ENCODE measurements around the gene USP11.
A peak's percentile ranks its signal among the peaks of the same experiment; 100 is the strongest.

Gene USP11

DNA sequence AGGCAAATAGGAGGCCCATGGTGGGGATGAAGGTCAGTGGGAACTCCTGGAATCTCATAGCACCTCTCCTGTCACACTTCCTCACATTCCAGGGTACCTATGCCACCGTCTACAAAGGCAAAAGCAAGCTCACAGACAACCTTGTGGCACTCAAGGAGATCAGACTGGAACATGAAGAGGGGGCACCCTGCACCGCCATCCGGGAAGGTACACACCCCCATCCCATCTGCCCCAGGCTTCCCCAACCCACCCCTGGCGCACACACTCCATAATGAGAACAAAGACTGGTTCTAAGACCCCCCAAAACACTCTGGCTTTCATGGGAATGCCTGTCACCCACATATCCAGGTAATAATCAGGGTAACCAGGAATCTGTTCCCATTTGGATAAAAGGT is 7.9 kb upstream of the USP11 start:
- no peak for DNase-seq (ENCODE audit: low spot score)

DNA sequence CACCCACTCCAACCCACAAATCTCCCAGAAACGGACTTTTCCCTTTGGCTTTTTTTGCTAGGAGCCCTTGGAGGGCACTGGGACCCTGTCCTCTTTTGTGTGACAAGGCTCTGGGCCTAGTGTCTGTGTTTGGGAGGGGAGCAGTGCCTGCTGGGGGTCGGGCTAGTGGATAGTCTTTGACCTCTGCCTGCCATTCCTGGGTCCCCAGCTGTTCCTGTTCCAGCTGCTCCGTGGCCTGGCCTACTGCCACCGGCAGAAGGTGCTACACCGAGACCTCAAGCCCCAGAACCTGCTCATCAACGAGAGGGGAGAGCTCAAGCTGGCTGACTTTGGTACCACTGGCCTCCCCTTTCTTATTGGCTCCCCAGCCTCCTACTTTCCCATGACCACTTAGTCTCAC is 6.7 kb upstream of the USP11 start:
- DNase-seq (ENCODE audit: low spot score), result no peak

DNA sequence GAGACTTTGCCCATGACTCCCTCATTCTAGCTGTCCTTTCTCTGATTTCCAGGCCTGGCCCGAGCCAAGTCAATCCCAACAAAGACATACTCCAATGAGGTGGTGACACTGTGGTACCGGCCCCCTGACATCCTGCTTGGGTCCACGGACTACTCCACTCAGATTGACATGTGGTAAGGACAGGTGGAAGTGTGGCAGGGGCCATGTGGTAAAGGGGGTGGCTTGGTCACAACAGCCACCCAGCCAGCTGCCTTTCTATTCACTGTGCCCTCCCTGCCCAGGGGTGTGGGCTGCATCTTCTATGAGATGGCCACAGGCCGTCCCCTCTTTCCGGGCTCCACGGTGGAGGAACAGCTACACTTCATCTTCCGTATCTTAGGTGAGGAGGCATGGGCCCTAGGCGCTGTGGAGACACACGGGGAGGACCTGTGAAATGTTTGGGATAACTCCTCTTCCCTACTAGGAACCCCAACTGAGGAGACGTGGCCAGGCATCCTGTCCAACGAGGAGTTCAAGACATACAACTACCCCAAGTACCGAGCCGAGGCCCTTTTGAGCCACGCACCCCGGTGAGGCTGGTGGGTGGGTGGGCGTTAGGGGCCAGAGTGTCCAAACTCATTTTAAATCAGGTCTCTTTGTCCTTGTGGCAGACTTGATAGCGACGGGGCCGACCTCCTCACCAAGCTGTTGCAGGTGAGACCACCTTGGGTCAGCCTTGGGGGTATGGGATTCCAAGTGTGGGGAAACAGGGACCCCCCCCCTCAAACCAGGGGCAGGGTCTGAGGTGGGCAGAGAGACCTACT is 6.1 kb upstream of the USP11 start:
- no peak for DNase-seq (ENCODE audit: low spot score)

- no peak for DNase-seq (ENCODE audit: low spot score)
These were observed 5.5 kb upstream of the USP11 start for GRCh38 chrX:47227334-47227583.

DNA sequence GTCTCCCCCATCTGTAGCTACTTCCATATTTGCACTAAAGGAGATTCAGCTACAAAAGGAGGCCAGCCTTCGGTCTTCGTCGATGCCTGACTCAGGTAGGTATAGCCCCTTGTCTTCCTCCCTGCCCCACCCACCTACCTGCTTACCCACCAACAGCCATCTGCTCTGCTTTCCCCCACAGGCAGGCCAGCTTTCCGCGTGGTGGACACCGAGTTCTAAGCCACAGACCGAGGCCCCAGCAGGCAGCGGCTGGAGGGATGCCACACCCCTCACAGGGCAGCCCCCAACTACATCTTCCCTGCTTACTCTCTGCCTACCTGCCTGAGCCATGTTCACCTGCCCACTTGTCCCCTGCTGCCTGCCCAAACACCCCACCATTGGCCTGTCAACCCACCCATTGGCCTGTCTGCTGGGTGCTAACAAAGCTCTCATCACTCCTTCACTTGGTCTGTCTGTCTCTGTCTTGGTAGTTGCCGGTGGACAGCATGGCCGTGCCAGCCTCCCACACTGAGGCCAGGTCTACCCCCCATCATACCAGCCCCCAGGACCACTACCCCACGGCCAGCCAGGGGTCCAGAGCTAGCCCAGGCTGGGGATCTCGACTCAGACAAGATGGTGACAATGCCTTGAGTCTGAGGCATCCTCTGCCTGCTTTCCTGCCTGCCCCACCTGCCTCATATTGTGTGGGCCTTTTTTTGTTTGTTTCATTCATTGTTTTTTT is 4.1 kb upstream of the USP11 start:
- no peak for DNase-seq (ENCODE audit: low spot score)

- no peak for DNase-seq (ENCODE audit: low spot score)
These were observed 3.4 kb upstream of the USP11 start for GRCh38 chrX:47229427-47229826.

GRCh38 chrX:47230136-47230868 is 2.5 kb upstream of the USP11 start:
- no peak for DNase-seq (ENCODE audit: low spot score)

DNA sequence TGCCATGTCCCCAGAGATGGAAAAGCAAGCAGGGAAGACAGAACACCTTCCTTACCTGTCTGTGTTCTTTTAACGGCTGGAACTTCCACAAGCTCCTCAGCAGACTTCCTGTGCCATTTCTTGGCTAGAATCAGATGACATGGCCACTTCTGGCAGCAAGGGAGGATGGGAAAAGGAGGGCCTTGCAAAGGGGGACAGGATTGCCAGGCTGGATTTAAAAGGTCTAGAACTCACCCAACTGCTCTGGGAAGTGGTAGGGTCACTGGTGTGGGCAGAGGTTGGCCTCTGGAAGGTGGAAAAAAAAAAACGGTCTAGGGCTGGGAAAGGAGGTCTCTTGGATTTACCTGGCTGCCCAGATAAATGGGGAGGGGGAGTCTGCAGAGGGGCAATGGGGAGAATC is 1.6 kb upstream of the USP11 start:
- DNase-seq (ENCODE audit: low spot score), result no peak

DNA sequence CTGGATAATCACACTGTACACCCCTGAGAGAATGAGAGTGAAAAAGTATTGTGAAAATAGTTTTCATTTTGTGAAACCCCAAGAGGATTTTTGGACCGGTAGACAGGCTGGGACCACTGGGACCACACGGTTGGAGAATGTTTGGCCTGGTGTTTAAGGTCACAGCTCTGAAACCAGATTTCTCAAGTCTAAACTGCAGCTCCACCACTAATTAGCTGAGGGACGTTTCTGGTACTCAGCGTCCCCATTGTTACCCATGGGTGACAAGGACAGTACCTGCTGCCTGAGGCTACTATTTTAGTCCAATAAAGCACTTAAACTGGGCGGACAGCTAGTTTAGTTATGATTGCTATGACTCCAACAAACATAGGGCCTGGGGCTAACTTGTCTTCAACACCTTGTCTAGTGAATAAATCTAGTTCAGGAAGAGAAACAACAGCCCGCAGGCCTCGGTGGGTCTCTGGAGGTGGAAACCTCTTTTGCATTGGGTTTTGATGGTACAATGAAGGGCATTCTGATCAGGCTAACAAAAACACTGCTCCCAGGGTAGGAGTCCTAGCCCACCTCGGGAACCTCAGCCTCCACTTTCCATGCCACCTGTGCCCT is 509 bp upstream of the USP11 start:
- no peak for DNase-seq (ENCODE audit: low spot score)

GRCh38 chrX:47233333-47234113 is 714 bp downstream of the USP11 start:
- DNase-seq (ENCODE audit: low spot score), result peak; percentile 90

DNA sequence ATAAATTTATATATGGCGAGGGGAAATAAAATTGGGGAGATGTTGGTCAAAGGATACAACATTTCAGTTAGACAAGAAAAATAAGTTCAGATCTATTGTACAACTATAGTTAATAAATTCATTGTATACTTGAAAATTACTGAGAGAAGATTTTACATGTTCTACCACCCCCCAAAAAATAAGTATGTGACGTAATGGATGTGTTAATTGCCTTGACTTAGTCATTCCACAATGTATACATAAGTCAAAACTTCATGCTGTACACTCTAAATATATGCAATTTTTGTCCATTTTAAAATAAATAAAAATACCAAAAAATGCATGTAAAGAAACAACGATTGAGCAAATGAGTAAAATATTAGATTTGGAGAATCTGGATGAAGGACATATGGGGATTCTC is 1.8 kb downstream of the USP11 start:
- no peak for DNase-seq (ENCODE audit: low spot score)

DNA sequence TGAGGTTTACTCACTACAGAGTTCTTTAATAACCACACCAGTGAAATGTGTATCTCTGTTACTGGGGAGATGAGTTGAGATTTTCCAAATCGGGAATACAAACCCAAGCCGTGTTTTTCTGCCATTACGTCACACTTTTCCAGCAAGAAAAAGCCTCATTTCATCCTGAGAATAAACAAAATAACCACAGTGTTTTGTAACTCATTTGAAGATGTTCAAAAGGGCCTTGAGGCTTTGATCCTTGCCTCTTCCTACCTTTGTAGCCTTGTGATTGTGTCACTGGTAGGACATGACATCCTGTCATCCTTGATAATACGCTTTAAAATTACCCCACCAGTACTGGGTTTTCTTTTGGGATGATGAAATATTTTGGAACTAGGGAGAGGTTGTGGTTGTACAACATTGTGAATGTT is 2.9 kb downstream of the USP11 start:
- no peak for DNase-seq (ENCODE audit: low spot score)

GRCh38 chrX:47239199-47239598 is 6.4 kb downstream of the USP11 start:
- no peak for DNase-seq (ENCODE audit: low spot score)

GRCh38 chrX:47239898-47240545 is 7.2 kb downstream of the USP11 start:
- no peak for DNase-seq (ENCODE audit: low spot score)

- DNase-seq (ENCODE audit: low spot score), result no peak
These were observed 7.8 kb downstream of the USP11 start for GRCh38 chrX:47240619-47241018.

DNA sequence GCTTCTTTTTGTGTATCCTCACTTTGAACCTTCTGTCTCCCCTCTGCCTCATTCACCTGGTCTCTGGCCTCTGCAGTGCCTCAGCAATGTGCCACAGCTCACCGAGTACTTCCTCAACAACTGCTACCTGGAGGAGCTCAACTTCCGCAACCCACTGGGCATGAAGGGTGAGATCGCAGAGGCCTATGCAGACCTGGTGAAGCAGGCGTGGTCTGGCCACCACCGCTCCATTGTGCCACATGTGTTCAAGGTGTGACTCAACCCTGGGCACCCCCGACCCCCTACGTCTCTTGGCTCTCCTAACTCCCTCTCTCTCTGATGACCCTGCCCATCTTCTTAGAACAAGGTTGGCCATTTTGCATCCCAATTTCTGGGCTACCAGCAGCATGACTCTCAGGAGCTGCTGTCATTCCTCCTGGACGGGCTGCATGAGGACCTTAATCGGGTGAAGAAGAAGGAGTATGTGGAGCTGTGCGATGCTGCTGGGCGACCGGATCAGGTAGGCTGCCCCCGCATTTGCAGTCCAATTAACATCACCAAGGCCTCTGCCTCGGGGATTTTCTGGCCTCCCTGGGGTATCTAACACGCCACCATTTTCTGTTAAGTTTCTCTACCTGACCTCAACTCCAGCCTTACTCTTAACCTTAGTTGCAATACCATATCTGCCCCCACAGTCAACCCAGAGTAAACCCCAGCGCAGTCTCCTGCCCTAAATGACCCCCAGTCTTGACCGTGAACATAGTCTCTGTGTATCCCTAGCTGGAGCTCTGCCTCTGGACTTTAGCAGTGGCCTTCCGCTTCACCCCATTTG is 8.6 kb downstream of the USP11 start:
- DNase-seq (ENCODE audit: low spot score), result no peak

DNA sequence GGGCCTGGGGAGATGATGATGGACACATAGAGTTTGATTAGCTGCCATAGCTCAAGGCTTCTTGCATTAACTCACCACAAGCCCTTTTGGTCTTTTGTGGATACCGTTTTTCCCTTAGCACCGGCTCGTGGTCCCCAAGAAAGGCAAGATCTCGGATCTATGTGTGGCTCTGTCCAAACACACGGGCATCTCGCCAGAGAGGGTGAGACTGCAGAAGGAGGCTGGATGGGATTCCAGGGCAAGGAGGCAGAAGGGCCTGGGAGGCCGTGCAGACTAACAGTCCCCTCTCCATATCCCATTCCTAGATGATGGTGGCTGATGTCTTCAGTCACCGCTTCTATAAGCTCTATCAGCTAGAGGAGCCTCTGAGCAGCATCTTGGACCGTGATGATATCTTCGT is 9.5 kb downstream of the USP11 start:
- no peak for DNase-seq (ENCODE audit: low spot score)

GRCh38 chrX:47243351-47243750 is 10.5 kb downstream of the USP11 start:
- DNase-seq (ENCODE audit: low spot score), result no peak

- DNase-seq (ENCODE audit: low spot score), result no peak
These were observed 11.9 kb downstream of the USP11 start for GRCh38 chrX:47244676-47245075.

- DNase-seq (ENCODE audit: low spot score), result no peak
These were observed 12.3 kb downstream of the USP11 start for GRCh38 chrX:47245156-47245555.

All from GM03348 (cell line).